OCI-LY7 (cell line): ENCODE data around the gene PASD1. TPM values are rescaled to one million over a fixed set of nuclear protein-coding genes. Genes with fewer than 3 reads are reported as not detected.

Source experiments
- BruUV-seq: library from RNA; stranded (reverse); fragments of 400-500 nt; replicated peaks from 2 replicates; lab custom pipeline; 2021; lab: Mats Ljungman, UMichigan
- CTCF ChIA-PET: fragments of 300-600 bp; sonication (Branson Sonifier 250); formaldehyde crosslinking; loops from one replicate; lab custom pipeline; 2022; ENCODE audit warnings: antibody characterized with exemption; ENCODE audit not compliant: unreplicated experiment; lab: Charles Lee
- POLR2A ChIA-PET: fragments of 300-600 bp; sonication (Branson Sonifier 250); formaldehyde crosslinking; loops from one replicate; lab custom pipeline; 2022; ENCODE audit warnings: antibody characterized with exemption; lab: Charles Lee
- DNase-seq: peaks from one replicate; pipeline ENCODE4 v3.0.0-alpha.2; 2015; ENCODE audit warnings: low spot score
- H2AFZ ChIP-seq: fragments of 200-600 bp; sonication (generic), shearing (Covaris generic); 2 replicates; pipeline ENCODE4 v1.6.1; 2014; ENCODE audit warnings: mild to moderate bottlenecking, antibody characterized with exemption, low read length, moderate library complexity
- H3K27ac ChIP-seq: fragments of 200-600 bp; sonication (generic); 2 replicates; pipeline ENCODE4 v1.5.1; 2014; ENCODE audit warnings: mixed run types, low read depth, mild to moderate bottlenecking, moderate library complexity, low read length, inconsistent platforms; ENCODE audit not compliant: poor library complexity, severe bottlenecking
- H3K36me3 ChIP-seq: fragments of 200-600 bp; sonication (generic); 2 replicates; pipeline ENCODE4 v1.6.1; 2014; ENCODE audit warnings: mild to moderate bottlenecking, antibody characterized with exemption, low read length, moderate library complexity, mixed read lengths; ENCODE audit not compliant: insufficient read depth
- H3K4me1 ChIP-seq: fragments of 200-600 bp; sonication (generic); 2 replicates; pipeline ENCODE4 v1.5.1; 2014; ENCODE audit warnings: mild to moderate bottlenecking, low read length; ENCODE audit not compliant: insufficient read depth, poor library complexity, severe bottlenecking
- H3K4me2 ChIP-seq: fragments of 200-600 bp; sonication (generic); 2 replicates; pipeline ENCODE4 v1.6.1; 2014; ENCODE audit warnings: mild to moderate bottlenecking, low read length
- H3K4me3 ChIP-seq: fragments of 200-600 bp; sonication (generic); 2 replicates; pipeline ENCODE4 v1.5.1; 2014; ENCODE audit warnings: mild to moderate bottlenecking, low read depth, low read length; ENCODE audit not compliant: poor library complexity, severe bottlenecking
- H3K79me2 ChIP-seq: fragments of 200-600 bp; sonication (generic); 2 replicates; pipeline ENCODE4 v1.6.1; 2016; ENCODE audit warnings: low read depth, mild to moderate bottlenecking, low read length, moderate library complexity, mixed read lengths; ENCODE audit not compliant: insufficient read depth
- H3K9me2 ChIP-seq: fragments of 200-600 bp; sonication (generic); 2 replicates; pipeline ENCODE4 v1.6.1; 2016; ENCODE audit warnings: mild to moderate bottlenecking, low read length, mixed read lengths; ENCODE audit not compliant: insufficient read depth
- H3K9me3 ChIP-seq: fragments of 200-600 bp; sonication (generic); 2 replicates; pipeline ENCODE4 v1.6.1; 2014; ENCODE audit warnings: mild to moderate bottlenecking, mixed run types, low read length, mixed read lengths
- H4K20me1 ChIP-seq: fragments of 200-600 bp; sonication (generic); 2 replicates; pipeline ENCODE4 v1.6.1; 2014; ENCODE audit warnings: mild to moderate bottlenecking, antibody characterized with exemption, low read length, moderate library complexity, mixed read lengths; ENCODE audit not compliant: insufficient read depth
- CTCF ChIP-seq: fragments of 200-600 bp; sonication (generic); conservative IDR thresholded peaks from 2 replicates; pipeline ENCODE4 v1.5.1; 2014; ENCODE audit warnings: mild to moderate bottlenecking, antibody characterized with exemption, low read length, moderate library complexity, mixed read lengths
- EZH2phosphoT487 ChIP-seq: fragments of 200-600 bp; sonication (generic); IDR thresholded peaks from 2 replicates; pipeline ENCODE4 v1.6.1; 2018; ENCODE audit warnings: low read depth, borderline replicate concordance, mild to moderate bottlenecking, mixed run types, antibody characterized with exemption, low read length, moderate library complexity, mixed read lengths
- intact Hi-C: fragments of 100-400 bp; cut with micrococcal nuclease; formaldehyde crosslinking; loops from one replicate; pipeline ENCODE4 v1.10.0; 2022; ENCODE audit not compliant: unreplicated experiment
- total RNA-seq, 2 experiments: library from RNA; depleted of rRNA in 1 of 2; stranded (reverse); fragments of >200 nt in 1 of 2; shearing (Covaris generic) in 1 of 2; gene quantifications; 2 replicates each; pipeline ENCODE4 v1.2.3, GENCODE V29; 2014 to 2022

The PASD1 gene
- total RNA-seq, 2 experiments from 2014 or later, result not detected

GRCh38 chrX:151536571-151536970 lies 26.9 kb upstream of the PASD1 start:
- Histone ChIP-seq H4K20me1 (no peaks in the 10 kb centered on the region), H3K4me2 (no peak overlapping the region), H3K4me1 (no peaks in the 10 kb centered on the region), H3K9me3 (no peaks in the 10 kb centered on the region), H2AFZ (no peak overlapping the region), H3K9me2 (no peaks in the 10 kb centered on the region), H3K36me3 (no peaks in the 10 kb centered on the region), H3K4me3 (no peak overlapping the region), H3K27ac (no peak overlapping the region), H3K79me2 (no peaks in the 10 kb centered on the region)
- TF ChIP-seq CTCF, result no peak
- DNase-seq, result no peak
- POLR2A ChIA-PET, result no interaction called here
- CTCF ChIA-PET, result no interaction called here
- intact Hi-C loops, result no loop called here
- no TSS peak for BruUV-seq

DNA sequence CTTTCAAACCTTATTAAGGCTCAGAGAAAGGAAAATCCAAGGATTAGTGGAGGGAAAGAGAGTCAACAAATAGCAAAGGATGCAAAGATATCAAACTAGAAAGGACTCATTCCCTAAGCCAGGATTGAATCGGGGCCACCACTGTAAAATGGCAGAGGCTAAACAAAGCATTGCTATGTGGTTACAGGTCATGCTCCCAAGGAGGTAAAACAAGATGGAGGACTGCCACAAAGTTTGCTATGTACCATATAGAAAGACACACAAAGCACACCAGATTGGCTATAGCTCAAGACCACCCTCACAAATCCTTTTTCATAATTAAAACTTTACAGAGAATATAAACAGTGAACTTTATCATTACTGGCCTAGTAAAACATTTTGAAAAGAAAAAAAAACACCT lies 25.9 kb upstream of the PASD1 start:
- no peaks in the 10 kb centered on the region for H3K9me3 ChIP-seq
- no peaks in the 10 kb centered on the region for H3K79me2 ChIP-seq
- no peak for DNase-seq
- H3K4me2 ChIP-seq, result no peak overlapping the region
- ChIA-PET POLR2A (no interaction called here), CTCF (no interaction called here)
- intact Hi-C loops, result no loop called here
- no peak overlapping the region for H3K4me3 ChIP-seq
- H3K36me3 ChIP-seq, result no peaks in the 10 kb centered on the region
- BruUV-seq, result no TSS peak
- no peak overlapping the region for H3K27ac ChIP-seq
- TF ChIP-seq EZH2phosphoT487, result no peak
- no peak for TF ChIP-seq CTCF
- H4K20me1 ChIP-seq, result no peaks in the 10 kb centered on the region
- H3K9me2 ChIP-seq, result no peaks in the 10 kb centered on the region
- H2AFZ ChIP-seq, result no peak overlapping the region
- H3K4me1 ChIP-seq, result no peaks in the 10 kb centered on the region

DNA sequence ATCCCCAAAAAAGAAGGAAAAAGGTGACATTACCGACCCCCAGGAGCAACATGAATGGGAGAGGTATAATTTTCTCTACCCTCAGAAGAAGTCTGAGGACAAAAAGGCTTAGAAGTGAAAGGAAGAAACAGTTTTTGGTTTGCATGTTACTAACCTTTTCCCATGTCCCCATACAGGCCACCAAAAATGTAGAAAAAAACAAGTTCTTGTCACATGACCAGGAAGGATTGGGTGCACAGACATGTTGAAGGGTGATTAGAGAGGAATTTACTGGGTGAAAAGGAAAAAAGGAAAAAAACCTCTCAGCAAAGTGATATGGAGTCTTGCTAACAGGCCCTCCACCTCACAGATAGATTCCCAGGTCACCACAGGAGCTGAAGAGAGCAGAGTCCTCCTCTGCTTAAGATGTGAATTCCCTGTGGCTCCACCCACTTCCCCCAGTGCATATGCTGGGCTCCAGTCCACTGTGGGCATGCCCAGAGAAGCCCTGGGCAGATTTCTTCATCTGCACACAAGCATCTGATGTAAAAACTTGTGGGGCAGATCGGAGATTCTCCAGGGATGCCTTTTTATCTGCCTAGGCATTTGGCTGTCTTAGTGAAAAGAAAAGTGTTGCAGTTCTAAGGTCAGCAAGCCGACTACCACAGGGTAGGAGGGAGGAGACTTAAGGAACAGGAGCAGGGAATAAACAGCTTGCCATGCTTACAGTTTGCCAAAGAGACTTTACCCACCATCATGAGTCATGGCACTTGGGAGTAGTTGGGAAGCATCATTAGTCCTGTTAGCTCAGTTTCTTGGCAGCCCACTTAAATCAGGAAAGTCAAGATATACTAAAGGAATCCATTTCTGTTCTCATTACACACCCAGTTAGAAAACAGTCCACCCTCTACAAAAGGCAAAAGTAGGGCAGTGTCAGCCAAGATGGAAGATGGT lies 25.0 kb upstream of the PASD1 start:
- ChIA-PET POLR2A (no interaction called here), CTCF (no interaction called here)
- H2AFZ ChIP-seq, result no peak overlapping the region
- no peaks in the 10 kb centered on the region for H3K4me1 ChIP-seq
- H3K4me2 ChIP-seq, result no peak overlapping the region
- H3K9me3 ChIP-seq, result no peaks in the 10 kb centered on the region
- H3K36me3 ChIP-seq, result no peaks in the 10 kb centered on the region
- H3K79me2 ChIP-seq, result no peaks in the 10 kb centered on the region
- DNase-seq, result no peak
- H3K27ac ChIP-seq, result no peak overlapping the region
- BruUV-seq, result no TSS peak
- intact Hi-C loops, result no loop called here
- no peaks in the 10 kb centered on the region for H3K9me2 ChIP-seq
- no peaks in the 10 kb centered on the region for H4K20me1 ChIP-seq
- H3K4me3 ChIP-seq, result no peak overlapping the region
- TF ChIP-seq EZH2phosphoT487 (no peak), CTCF (no peak)
